BJ (cell line): Measurements from ENCODE around the gene BRD4. TPM values are rescaled to one million over a fixed set of nuclear protein-coding genes. Genes with fewer than 3 reads are reported as not detected.

Experiments
- CTCF ChIA-PET: fragments of 350-600 bp; formaldehyde crosslinking; extraction: SDS; loops from one replicate; lab custom pipeline; 2021; ENCODE audit warnings: antibody characterized with exemption, inconsistent platforms; lab: Yijun Ruan, JAX
- POLR2A ChIA-PET: fragments of 300-600 bp; sonication (Branson Sonifier 250); formaldehyde crosslinking; extraction: SDS; loops from one replicate; lab custom pipeline; 2021; ENCODE audit warnings: antibody characterized with exemption; lab: Charles Lee
- DNase-seq: peaks from one replicate; pipeline ENCODE4 v3.0.0-alpha.2; 2011; ENCODE audit warnings: low read depth
- H3K27me3 ChIP-seq: 2 replicates; pipeline ENCODE4 v1.6.0; 2011; ENCODE audit warnings: low read length; ENCODE audit not compliant: control insufficient read depth, insufficient read depth
- H3K36me3 ChIP-seq: 2 replicates; pipeline ENCODE4 v1.5.1; 2011; ENCODE audit warnings: low read length; ENCODE audit not compliant: control insufficient read depth, insufficient read depth
- H3K4me3 ChIP-seq: 2 replicates; pipeline ENCODE4 v1.5.1; 2011; ENCODE audit warnings: low read depth, mild to moderate bottlenecking, control low read depth, low read length
- CTCF ChIP-seq: IDR thresholded peaks from 2 replicates; pipeline ENCODE4 v1.5.1; 2011; ENCODE audit warnings: low read depth, mild to moderate bottlenecking, control low read depth, inconsistent platforms, low read length, moderate library complexity; ENCODE audit not compliant: insufficient read depth
- polyA plus RNA-seq: library from polyadenylated mRNA; depleted of rRNA; stranded (reverse); fragments of >200 nt; gene quantifications from 2 replicates; pipeline ENCODE4 v1.2.3, GENCODE V29; 2011

BRD4 gene
- polyA plus RNA-seq, 1 experiment, result 9.5 TPM

- no peak for DNase-seq
- H3K36me3 ChIP-seq, result no peaks in the 10 kb centered on the region
- no peak overlapping the region for H3K4me3 ChIP-seq
- POLR2A ChIA-PET, result no interaction called here
- no peak for TF ChIP-seq CTCF
- H3K27me3 ChIP-seq, result no peaks in the 10 kb centered on the region
- CTCF ChIA-PET, result interaction anchor here (0.6 to 1.7 kb wide), 2 partner anchors 23 to 1994 kb away, joined by 3 to 4 read pairs; no protein-coding TSS in a partner anchor
Observed at GRCh38 chr19:15227261-15227660, 105.1 kb downstream of the BRD4 start.

- no peaks in the 10 kb centered on the region for H3K27me3 ChIP-seq
- ChIA-PET CTCF (interaction anchor here (1.7 kb wide), 1 partner anchor 24 kb away, joined by 4 read pairs; no protein-coding TSS in a partner anchor), POLR2A (interaction anchor here (0.6 kb wide), 1 partner anchor 8 kb away, joined by 5 read pairs; no protein-coding TSS in a partner anchor)
- no peak for TF ChIP-seq CTCF
- H3K4me3 ChIP-seq, result no peak overlapping the region
- H3K36me3 ChIP-seq, result no peaks in the 10 kb centered on the region
- DNase-seq, result no peak
Observed at GRCh38 chr19:15225760-15226159, 106.6 kb downstream of the BRD4 start.

- H3K36me3 ChIP-seq, result no peaks in the 10 kb centered on the region
- TF ChIP-seq CTCF, result no peak
- ChIA-PET POLR2A (no interaction called here), CTCF (interaction anchor here (0.5 kb wide), 1 partner anchor 25 kb away, joined by 3 read pairs; no protein-coding TSS in a partner anchor)
- H3K4me3 ChIP-seq, result peak overlapping the region; percentile 56
- no peak for DNase-seq
- no peaks in the 10 kb centered on the region for H3K27me3 ChIP-seq
Observed at GRCh38 chr19:15223649-15224361, 108.5 kb downstream of the BRD4 start.

- ChIA-PET CTCF (no interaction called here), POLR2A (no interaction called here)
- no peaks in the 10 kb centered on the region for H3K36me3 ChIP-seq
- no peak for TF ChIP-seq CTCF
- peak overlapping the region; percentile 56 for H3K4me3 ChIP-seq
- no peaks in the 10 kb centered on the region for H3K27me3 ChIP-seq
- peak; percentile 82 for DNase-seq
Observed at GRCh38 chr19:15222738-15223648, 109.3 kb downstream of the BRD4 start.

- no peaks in the 10 kb centered on the region for H3K36me3 ChIP-seq
- DNase-seq, result no peak
- H3K27me3 ChIP-seq, result no peaks in the 10 kb centered on the region
- no peak overlapping the region for H3K4me3 ChIP-seq
- CTCF ChIA-PET, result interaction anchor here (0.6 kb wide), 1 partner anchor 40 kb away, joined by 3 read pairs; no protein-coding TSS in a partner anchor
- no peak for TF ChIP-seq CTCF
- POLR2A ChIA-PET, result interaction anchor here (0.6 kb wide), 1 partner anchor 163 kb away, joined by 3 read pairs; no protein-coding TSS in a partner anchor
Observed at GRCh38 chr19:15220833-15221232, 111.5 kb downstream of the BRD4 start.
